Effector memory CD4-positive, alpha-beta T cell (primary cell): ENCODE measurements around the gene MRPL20.
A peak's percentile ranks its signal among the peaks of the same experiment; 100 is the strongest.

Experiments
- DNase-seq, 3 donors: peaks; one replicate each; pipeline ENCODE4 v3.0.0-alpha.2; 2020
- H3K27ac ChIP-seq: 2 replicates; pipeline ENCODE4 v1.7.0; 2013; ENCODE audit warnings: mild to moderate bottlenecking, low read length, moderate library complexity; ENCODE audit not compliant: insufficient read depth, poor library complexity, severe bottlenecking
- H3K27me3 ChIP-seq: replicated peaks from 2 replicates; pipeline ENCODE4 v1.7.0; 2013; ENCODE audit warnings: mild to moderate bottlenecking, low read length; ENCODE audit not compliant: insufficient read depth, control insufficient read depth, poor library complexity, severe bottlenecking
- H3K36me3 ChIP-seq: 2 replicates; pipeline ENCODE4 v1.7.0; 2013; ENCODE audit warnings: mild to moderate bottlenecking, low read length, moderate library complexity; ENCODE audit not compliant: control insufficient read depth, insufficient read depth
- H3K4me1 ChIP-seq: 2 replicates; pipeline ENCODE4 v1.7.0; 2013; ENCODE audit warnings: low read length, mild to moderate bottlenecking; ENCODE audit not compliant: control insufficient read depth, insufficient read depth, poor library complexity, severe bottlenecking
- H3K4me3 ChIP-seq: 2 replicates; pipeline ENCODE4 v1.7.0; 2013; ENCODE audit warnings: low read length, low read depth, mild to moderate bottlenecking; ENCODE audit not compliant: insufficient read depth, poor library complexity, severe bottlenecking
- H3K9me3 ChIP-seq: 2 replicates; pipeline ENCODE4 v1.7.0; 2013; ENCODE audit warnings: mild to moderate bottlenecking, low read length, moderate library complexity; ENCODE audit not compliant: control insufficient read depth

Gene MRPL20

DNA sequence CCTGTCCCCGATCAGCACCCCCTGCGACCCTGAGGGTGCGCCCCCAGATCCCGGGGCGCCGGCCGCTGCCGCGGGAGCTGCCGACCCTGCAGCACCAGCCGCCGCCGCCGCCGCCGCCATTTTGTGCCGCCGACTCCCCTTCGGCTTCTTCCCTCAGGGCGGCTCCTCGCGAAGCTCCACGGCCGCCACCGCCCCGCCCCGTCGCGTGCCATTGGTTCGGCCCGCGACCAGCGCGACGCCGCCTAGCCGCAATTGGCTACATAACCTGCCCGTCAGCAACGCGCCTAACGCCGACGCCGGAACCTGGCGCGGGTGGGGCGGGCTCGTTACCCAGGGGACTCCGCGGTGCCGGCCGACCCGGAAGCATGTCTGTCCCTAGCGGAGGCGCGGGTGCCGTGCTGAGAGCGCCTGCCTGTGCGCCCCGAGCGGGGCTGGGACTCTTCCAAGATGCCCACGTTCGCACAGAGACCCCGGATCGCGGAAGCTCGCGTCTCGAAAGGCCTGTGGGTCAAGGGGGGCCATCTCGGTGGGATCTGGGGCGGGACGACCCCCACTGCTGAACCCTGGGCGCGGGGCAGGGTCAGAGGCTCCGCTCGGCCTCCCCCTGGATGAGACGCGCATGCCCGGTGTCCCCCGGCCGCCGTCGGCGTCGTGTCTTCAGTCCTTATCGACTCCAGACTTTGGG lies 7.8 kb downstream of the MRPL20 start, which contains the start of gene CCNL2:
TSS of gene CCNL2 (minus strand) at position 149 of the 685 bp plus-strand sequence. CDS start at position 120, 29 bp downstream.
- H3K4me3 ChIP-seq, result peak within 1 kb of the TSS; percentile 90
- H3K9me3 ChIP-seq, result no peaks in the 10 kb centered on the region
- H3K27ac ChIP-seq, result peak within 1 kb of the TSS; percentile 84
- DNase-seq, result peak; percentile 96 to 98 (median 98)
- H3K27me3 ChIP-seq, result no peaks in the 10 kb centered on the region
- peaks cover 45% of the 10 kb centered on the region for H3K36me3 ChIP-seq
- peaks cover 28% of the 10 kb centered on the region for H3K4me1 ChIP-seq

DNA sequence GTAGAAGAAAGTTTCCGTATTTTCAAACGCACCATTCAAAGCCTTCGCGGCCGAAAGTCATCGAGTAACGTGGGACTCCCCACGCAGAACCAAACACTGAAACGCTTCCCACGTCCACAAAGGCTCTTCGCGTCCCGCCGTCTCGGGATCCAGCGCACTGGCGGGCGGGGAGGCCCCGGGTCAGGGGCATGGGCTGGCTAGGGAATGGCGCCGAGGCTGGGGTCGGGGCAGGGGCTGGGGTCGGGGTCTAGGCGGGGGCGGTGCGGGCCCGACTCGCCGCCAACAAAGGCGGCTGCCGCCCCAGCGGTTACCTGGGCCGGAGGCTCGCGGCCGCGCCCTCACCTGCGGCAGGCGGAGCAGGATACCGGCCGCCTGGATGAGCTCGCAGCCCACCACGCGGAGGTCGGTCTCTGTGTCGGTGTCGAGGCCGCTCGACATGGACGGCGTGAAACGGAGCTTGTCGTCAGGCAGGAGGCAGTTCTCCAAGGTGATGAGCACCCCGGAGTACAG lies 8.4 kb downstream of the MRPL20 start:
- Histone ChIP-seq H3K36me3 (peaks cover 48% of the 10 kb centered on the region), H3K27ac (peak overlapping the region; percentile 80), H3K4me1 (peaks cover 28% of the 10 kb centered on the region), H3K9me3 (no peaks in the 10 kb centered on the region), H3K27me3 (no peaks in the 10 kb centered on the region), H3K4me3 (peak overlapping the region; percentile 90)
- no peak for DNase-seq

DNA sequence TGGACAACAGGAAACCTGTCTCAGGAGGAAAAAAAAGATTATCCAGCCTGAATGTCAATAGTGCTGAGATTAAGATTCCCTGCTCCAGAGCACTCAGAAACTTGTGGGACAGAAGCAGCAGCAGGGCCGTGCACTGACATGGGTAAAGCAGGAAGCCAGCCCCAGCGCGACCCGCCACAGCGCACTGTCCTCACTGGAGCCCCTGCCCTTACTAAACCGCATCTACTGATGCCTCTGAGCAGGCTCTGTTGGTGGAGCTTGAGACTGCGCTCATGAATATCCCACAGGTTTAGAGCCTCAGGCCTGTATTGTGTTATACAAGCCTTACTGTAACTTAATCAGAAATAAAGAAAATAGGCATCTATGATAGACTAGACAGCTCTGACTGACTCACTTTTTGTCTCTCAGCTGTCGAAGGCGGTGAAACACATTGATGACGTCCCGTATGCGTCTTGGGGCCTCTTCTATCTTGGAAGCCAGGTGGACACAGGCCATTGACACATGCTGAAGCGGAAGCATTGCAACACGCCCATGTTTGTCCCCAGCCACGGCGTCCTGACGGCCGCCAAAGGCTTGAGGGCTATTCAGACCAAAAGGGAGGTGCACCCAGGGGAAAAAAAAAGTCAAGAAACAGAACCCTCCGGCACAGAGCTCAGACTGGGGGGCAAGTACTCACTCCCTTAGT lies 9.1 kb downstream of the MRPL20 start:
- Histone ChIP-seq H3K9me3 (no peaks in the 10 kb centered on the region), H3K27ac (peak overlapping the region; percentile 80), H3K27me3 (no peaks in the 10 kb centered on the region), H3K36me3 (peaks cover 51% of the 10 kb centered on the region), H3K4me1 (peaks cover 28% of the 10 kb centered on the region), H3K4me3 (peak overlapping the region; percentile 90)
- no peak for DNase-seq

DNA sequence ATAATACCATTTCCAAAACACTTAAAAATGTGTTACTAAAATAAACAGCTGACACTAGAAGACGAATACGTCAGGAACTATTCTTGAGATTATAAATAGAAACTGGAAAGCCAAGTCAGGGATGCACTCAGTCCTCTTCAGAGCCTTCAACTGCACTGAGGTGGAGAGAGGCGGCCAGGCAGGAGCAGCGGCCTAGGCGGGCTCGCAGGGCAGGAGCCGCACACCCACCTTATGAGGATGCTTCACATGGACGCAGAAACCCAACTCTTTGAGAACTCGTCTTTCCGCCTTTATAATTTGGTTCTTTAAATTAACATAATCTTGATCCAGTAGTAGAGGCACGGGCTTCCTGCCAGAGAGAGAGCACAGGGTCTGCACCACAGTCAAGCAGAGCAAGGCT lies 11.9 kb downstream of the MRPL20 start:
- DNase-seq, result no peak
- H3K9me3 ChIP-seq, result no peaks in the 10 kb centered on the region
- H3K4me1 ChIP-seq, result peaks cover 19% of the 10 kb centered on the region
- H3K36me3 ChIP-seq, result peaks cover 67% of the 10 kb centered on the region
- no peak overlapping the region for H3K4me3 ChIP-seq
- H3K27me3 ChIP-seq, result no peaks in the 10 kb centered on the region
- no peak overlapping the region for H3K27ac ChIP-seq

DNA sequence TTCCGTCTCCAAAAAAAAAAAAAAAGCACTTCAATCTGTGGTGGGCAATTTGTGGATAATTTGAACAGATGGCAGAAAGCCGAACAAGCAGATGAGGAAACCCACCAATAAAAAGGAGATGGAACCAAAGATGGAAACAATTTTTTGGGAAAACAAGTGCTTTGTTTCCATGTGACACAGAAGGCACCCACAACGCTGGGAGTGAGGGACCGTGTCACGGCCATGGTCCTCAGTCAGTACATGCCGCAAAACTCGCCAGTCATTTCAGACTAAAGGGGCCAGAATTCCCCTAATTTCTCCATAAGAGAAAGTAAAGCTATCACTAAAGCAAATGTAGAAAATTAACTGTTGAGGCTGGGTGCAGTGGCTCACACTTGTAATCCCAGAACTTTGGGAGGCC lies 13.0 kb downstream of the MRPL20 start:
- peaks cover 77% of the 10 kb centered on the region for H3K36me3 ChIP-seq

DNA sequence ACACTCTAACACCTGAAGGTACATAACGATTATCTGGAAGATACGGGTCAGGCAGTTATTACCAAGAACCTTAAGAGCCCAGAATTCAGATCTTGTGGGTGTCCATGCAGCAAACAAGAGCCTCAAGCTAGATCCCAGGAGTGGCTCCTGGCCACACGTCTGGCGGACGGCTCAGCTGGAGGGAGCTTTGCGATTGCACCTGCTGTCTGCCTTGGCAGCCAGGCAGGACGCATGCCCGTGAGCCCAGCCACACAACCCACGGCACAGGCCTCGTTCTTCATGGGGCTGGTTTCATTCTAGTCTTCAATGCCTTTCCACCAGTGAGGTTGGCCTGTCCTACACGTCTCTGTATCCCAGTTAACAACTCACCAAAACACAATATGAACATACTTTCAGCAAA lies 13.7 kb downstream of the MRPL20 start:
- no peak overlapping the region for H3K27ac ChIP-seq
- peaks cover 81% of the 10 kb centered on the region for H3K36me3 ChIP-seq
- DNase-seq, result no peak
- H3K4me3 ChIP-seq, result no peak overlapping the region
- H3K4me1 ChIP-seq, result peaks cover 11% of the 10 kb centered on the region
- H3K27me3 ChIP-seq, result no peaks in the 10 kb centered on the region
- no peaks in the 10 kb centered on the region for H3K9me3 ChIP-seq

More for the DNA sequence above, 13.0 kb downstream of the MRPL20 start:
- H3K4me3 ChIP-seq, result no peak overlapping the region
- DNase-seq, result no peak
- H3K4me1 ChIP-seq, result peaks cover 14% of the 10 kb centered on the region
- no peak overlapping the region for H3K27ac ChIP-seq
- H3K27me3 ChIP-seq, result no peaks in the 10 kb centered on the region
- H3K9me3 ChIP-seq, result no peaks in the 10 kb centered on the region

DNA sequence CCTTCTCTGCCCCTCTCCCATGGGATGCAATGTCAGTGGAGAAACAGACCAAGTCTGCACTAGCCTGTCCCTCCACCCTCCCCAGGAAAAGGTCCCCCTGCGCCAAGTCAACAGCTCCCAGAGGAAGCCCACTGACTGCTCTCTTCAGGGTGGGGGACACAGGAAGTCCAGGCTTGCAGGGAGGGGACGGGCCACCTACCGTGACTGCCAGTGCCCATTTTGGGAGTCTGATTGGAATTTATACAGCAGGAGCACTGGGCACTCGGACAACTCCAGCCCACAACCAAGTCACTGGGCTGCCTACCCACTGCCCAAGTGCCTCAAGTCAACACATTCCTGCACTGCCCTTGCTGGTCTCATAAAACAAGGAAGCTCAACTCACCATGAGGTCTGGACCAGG lies 14.1 kb downstream of the MRPL20 start:
- no peaks in the 10 kb centered on the region for H3K9me3 ChIP-seq
- DNase-seq, result no peak
- peaks cover 83% of the 10 kb centered on the region for H3K36me3 ChIP-seq
- H3K27me3 ChIP-seq, result no peaks in the 10 kb centered on the region
- H3K4me3 ChIP-seq, result no peak overlapping the region
- H3K27ac ChIP-seq, result no peak overlapping the region
- peaks cover 7% of the 10 kb centered on the region for H3K4me1 ChIP-seq

DNA sequence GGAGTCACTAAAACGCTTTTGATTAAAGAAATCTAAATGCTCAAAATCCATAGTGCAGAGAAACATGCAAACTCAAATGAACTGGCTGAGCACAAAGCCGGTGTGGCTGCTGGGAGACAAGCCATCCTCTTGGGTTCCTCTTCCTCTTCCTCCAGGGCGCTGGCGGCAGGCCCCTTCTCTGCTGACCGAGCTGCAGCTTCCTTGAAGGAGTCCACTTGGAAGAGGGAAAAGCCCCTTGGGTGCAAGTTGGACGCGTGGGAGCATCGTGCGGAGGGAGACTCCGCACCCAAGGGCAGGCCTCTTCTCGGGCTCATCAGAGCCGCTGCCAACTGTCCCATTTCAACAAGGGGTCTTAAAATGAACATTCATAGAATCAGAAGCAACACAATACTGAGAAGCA lies 15.9 kb downstream of the MRPL20 start:
- Histone ChIP-seq H3K36me3 (peaks cover 89% of the 10 kb centered on the region), H3K4me3 (no peak overlapping the region), H3K27ac (no peak overlapping the region), H3K27me3 (no peaks in the 10 kb centered on the region), H3K4me1 (no peaks in the 10 kb centered on the region), H3K9me3 (no peaks in the 10 kb centered on the region)
- DNase-seq, result no peak

DNA sequence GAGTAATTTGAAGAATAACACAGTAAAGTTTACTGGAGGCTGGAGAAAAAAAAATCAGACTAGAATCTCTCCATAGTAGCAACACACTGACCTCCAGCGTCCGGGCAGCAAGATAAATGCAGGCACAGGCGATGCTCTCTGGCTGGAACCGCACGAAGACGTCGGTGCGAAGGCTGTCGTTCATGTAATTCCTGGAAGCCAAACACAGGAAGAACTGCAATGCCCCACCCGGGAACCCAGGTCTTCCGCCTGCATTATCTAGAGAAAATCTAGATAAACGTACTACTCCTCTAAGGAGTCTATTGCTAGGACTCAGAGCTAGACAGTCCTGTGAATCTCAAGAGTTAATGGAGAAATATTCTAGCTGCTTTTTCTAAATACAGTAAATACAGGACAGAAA lies 16.4 kb downstream of the MRPL20 start:
- H3K9me3 ChIP-seq, result no peaks in the 10 kb centered on the region
- H3K4me1 ChIP-seq, result no peaks in the 10 kb centered on the region
- H3K4me3 ChIP-seq, result no peak overlapping the region
- no peaks in the 10 kb centered on the region for H3K27me3 ChIP-seq
- H3K36me3 ChIP-seq, result peaks cover 94% of the 10 kb centered on the region
- no peak for DNase-seq
- no peak overlapping the region for H3K27ac ChIP-seq

DNA sequence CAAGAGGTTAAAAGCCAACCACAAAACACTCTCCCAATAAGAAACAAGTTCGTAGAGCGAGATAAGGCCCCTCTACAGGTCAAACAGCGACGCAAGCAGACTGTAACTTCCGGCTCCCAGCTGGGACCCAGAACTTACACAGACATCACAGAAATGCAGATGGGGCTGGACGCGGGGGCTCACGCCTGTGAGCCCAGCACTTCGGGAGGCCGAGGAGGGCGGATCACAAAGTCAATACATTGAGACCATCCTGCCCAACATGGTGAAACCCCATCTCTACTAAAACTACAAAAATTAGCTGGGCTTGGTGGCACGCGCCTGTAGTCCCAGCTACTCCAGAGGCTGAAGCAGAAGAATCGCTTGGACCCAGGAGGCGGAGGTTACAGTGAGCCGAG lies 19.0 kb downstream of the MRPL20 start:
- no peaks in the 10 kb centered on the region for H3K9me3 ChIP-seq
- no peaks in the 10 kb centered on the region for H3K4me1 ChIP-seq
- H3K36me3 ChIP-seq, result peaks cover 74% of the 10 kb centered on the region
- no peaks in the 10 kb centered on the region for H3K27me3 ChIP-seq
- no peak overlapping the region for H3K27ac ChIP-seq
- H3K4me3 ChIP-seq, result no peak overlapping the region
- no peak for DNase-seq
